SK-N-SH treated with all-trans-retinoic acid at 6 μM for 48 hours (cell line): ENCODE data around the gene GPC3.

Experiments used
- ARNTL ChIP-seq: fragments of 450-650 bp; formaldehyde crosslinking; IDR thresholded peaks from 2 replicates; pipeline ENCODE4 v1.5.0; 2020; ENCODE audit warnings: low read depth, mild to moderate bottlenecking, moderate library complexity, borderline replicate concordance
- BACH2 ChIP-seq: fragments of 250-450 bp; sonication (Bioruptor Pico); IDR thresholded peaks from 2 replicates; pipeline ENCODE4 v1.9.0; 2021; ENCODE audit warnings: mild to moderate bottlenecking, borderline replicate concordance
- CREB5 ChIP-seq: fragments of 250-450 bp; sonication (Bioruptor Pico); IDR thresholded peaks from 2 replicates; pipeline ENCODE4 v1.5.1; 2020; ENCODE audit warnings: low read depth, mild to moderate bottlenecking, moderate library complexity
- CSRNP3 ChIP-seq: fragments of 250-450 bp; sonication (Bioruptor Pico); IDR thresholded peaks from 2 replicates; pipeline ENCODE4 v1.5.1; 2021; ENCODE audit warnings: mild to moderate bottlenecking, moderate library complexity
- GLIS3 ChIP-seq: fragments of 250-450 bp; sonication (Bioruptor Pico); IDR thresholded peaks from 2 replicates; pipeline ENCODE4 v1.5.0; 2020; ENCODE audit warnings: mild to moderate bottlenecking, moderate library complexity
- ISL1 ChIP-seq: fragments of 250-450 bp; sonication (Bioruptor Pico); IDR thresholded peaks from 2 replicates; pipeline ENCODE4 v2.1.2; 2022; ENCODE audit warnings: mild to moderate bottlenecking, moderate library complexity
- OSR1 ChIP-seq: fragments of 250-450 bp; sonication (Bioruptor Pico); IDR thresholded peaks from 2 replicates; pipeline ENCODE4 v1.8.0; 2022; ENCODE audit warnings: moderate library complexity, mild to moderate bottlenecking, inconsistent platforms
- POU6F1 ChIP-seq: fragments of 250-450 bp; sonication (Bioruptor Pico); IDR thresholded peaks from 2 replicates; pipeline ENCODE4 v1.8.0; 2021; ENCODE audit warnings: low read depth, mild to moderate bottlenecking, moderate library complexity, borderline replicate concordance
- PPARA ChIP-seq: fragments of 250-450 bp; sonication (Bioruptor Pico); IDR thresholded peaks from 2 replicates; pipeline ENCODE4 v1.5.0; 2020; ENCODE audit warnings: mild to moderate bottlenecking, borderline replicate concordance
- TCF4 ChIP-seq: fragments of 250-450 bp; sonication (Bioruptor Pico); IDR thresholded peaks from 2 replicates; pipeline ENCODE4 v1.8.0; 2021; ENCODE audit warnings: mild to moderate bottlenecking, moderate library complexity, borderline replicate concordance
- TOX ChIP-seq: fragments of 250-450 bp; sonication (Bioruptor Pico); IDR thresholded peaks from 2 replicates; pipeline ENCODE4 v1.8.0; 2021; ENCODE audit warnings: mild to moderate bottlenecking, moderate library complexity, borderline replicate concordance
- ZFP30 ChIP-seq: fragments of 450-650 bp; formaldehyde crosslinking; IDR thresholded peaks from 2 replicates; pipeline ENCODE4 v1.5.0; 2022; ENCODE audit warnings: mild to moderate bottlenecking, moderate library complexity
- ZNF70 ChIP-seq: fragments of 450-650 bp; formaldehyde crosslinking; IDR thresholded peaks from 2 replicates; pipeline ENCODE4 v1.5.0; 2020; ENCODE audit warnings: mild to moderate bottlenecking, moderate library complexity
- ZNF8 ChIP-seq: fragments of 450-650 bp; formaldehyde crosslinking; IDR thresholded peaks from 2 replicates; pipeline ENCODE4 v1.5.0; 2020; ENCODE audit warnings: mild to moderate bottlenecking, moderate library complexity

- no peak for TF ChIP-seq TOX (CRISPR knock-in tag)
- no peak for TF ChIP-seq GLIS3 (CRISPR knock-in tag)
- no peak for TF ChIP-seq POU6F1 (CRISPR knock-in tag)
- TF ChIP-seq PPARA (CRISPR knock-in tag) = no peak
- no peak for TF ChIP-seq BACH2
- no peak for TF ChIP-seq ZFP30 (CRISPR knock-in tag)
- no peak for TF ChIP-seq OSR1 (CRISPR knock-in tag)
- no peak for TF ChIP-seq CREB5 (CRISPR knock-in tag)
- TF ChIP-seq TCF4 (CRISPR knock-in tag) = no peak
- TF ChIP-seq ARNTL (CRISPR knock-in tag) = no peak
- no peak for TF ChIP-seq CSRNP3 (CRISPR knock-in tag)
- TF ChIP-seq ZNF70 (CRISPR knock-in tag) = no peak
- no peak for TF ChIP-seq ISL1 (CRISPR knock-in tag)
- TF ChIP-seq ZNF8 (CRISPR knock-in tag) = no peak
Observed at GRCh38 chrX:133916984-133917722, 68.2 kb downstream of the GPC3 start.
